AG04450 (cell line): Measurements from ENCODE around the gene ELMO2. TPM values are rescaled to one million over a fixed set of nuclear protein-coding genes. Genes with fewer than 3 reads are reported as not detected.

Experiments
- CTCF ChIA-PET: fragments of 300-600, 350-600 bp; formaldehyde crosslinking; extraction: SDS; loops from one replicate; lab custom pipeline; 2022; ENCODE audit warnings: antibody characterized with exemption, inconsistent platforms; lab: Charles Lee
- POLR2A ChIA-PET: fragments of 350-600 bp; formaldehyde crosslinking; extraction: SDS; loops from one replicate; lab custom pipeline; 2021; ENCODE audit warnings: antibody characterized with exemption, inconsistent platforms; lab: Yijun Ruan, JAX
- DNase-seq: peaks from one replicate; pipeline ENCODE4 v3.0.0-alpha.2; 2011; ENCODE audit warnings: low read depth, low spot score
- H3K27ac ChIP-seq: one replicate; pipeline ENCODE4 v1.5.1; 2012; ENCODE audit warnings: low read depth, low read length, control low read depth
- H3K27me3 ChIP-seq: one replicate; pipeline ENCODE4 v1.6.0; 2012; ENCODE audit warnings: low read length; ENCODE audit not compliant: control insufficient read depth, insufficient read depth
- H3K4me3 ChIP-seq: 2 replicates; pipeline ENCODE4 v1.5.1; 2011; ENCODE audit warnings: mild to moderate bottlenecking, low read depth, low read length, control low read depth
- H3K9me3 ChIP-seq: 2 replicates; pipeline ENCODE4 v1.5.1; 2012; ENCODE audit warnings: low read length; ENCODE audit not compliant: control insufficient read depth, insufficient read depth
- CTCF ChIP-seq: IDR thresholded peaks from 2 replicates; pipeline ENCODE4 v1.5.1; 2011; ENCODE audit warnings: low read depth, low read length, control low read depth, inconsistent platforms
- polyA minus RNA-seq: library from RNA; depleted of rRNA, polyadenylated mRNA; stranded (reverse); fragments of >200 nt; gene quantifications from 2 replicates; pipeline ENCODE4 v1.2.3, GENCODE V29; 2011; rRNA and poly(A)+ RNA removed
- polyA plus RNA-seq: library from polyadenylated mRNA; depleted of rRNA; stranded (reverse); fragments of >200 nt; gene quantifications from 2 replicates; pipeline ENCODE4 v1.2.3, GENCODE V29; 2011; rRNA removed

ELMO2 gene, protein sequence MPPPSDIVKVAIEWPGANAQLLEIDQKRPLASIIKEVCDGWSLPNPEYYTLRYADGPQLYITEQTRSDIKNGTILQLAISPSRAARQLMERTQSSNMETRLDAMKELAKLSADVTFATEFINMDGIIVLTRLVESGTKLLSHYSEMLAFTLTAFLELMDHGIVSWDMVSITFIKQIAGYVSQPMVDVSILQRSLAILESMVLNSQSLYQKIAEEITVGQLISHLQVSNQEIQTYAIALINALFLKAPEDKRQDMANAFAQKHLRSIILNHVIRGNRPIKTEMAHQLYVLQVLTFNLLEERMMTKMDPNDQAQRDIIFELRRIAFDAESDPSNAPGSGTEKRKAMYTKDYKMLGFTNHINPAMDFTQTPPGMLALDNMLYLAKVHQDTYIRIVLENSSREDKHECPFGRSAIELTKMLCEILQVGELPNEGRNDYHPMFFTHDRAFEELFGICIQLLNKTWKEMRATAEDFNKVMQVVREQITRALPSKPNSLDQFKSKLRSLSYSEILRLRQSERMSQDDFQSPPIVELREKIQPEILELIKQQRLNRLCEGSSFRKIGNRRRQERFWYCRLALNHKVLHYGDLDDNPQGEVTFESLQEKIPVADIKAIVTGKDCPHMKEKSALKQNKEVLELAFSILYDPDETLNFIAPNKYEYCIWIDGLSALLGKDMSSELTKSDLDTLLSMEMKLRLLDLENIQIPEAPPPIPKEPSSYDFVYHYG
- polyA plus RNA-seq (34.4 and 39.2 TPM in 2 replicates), polyA minus RNA-seq (51.9 and 70.9 TPM in 2 replicates)

DNA sequence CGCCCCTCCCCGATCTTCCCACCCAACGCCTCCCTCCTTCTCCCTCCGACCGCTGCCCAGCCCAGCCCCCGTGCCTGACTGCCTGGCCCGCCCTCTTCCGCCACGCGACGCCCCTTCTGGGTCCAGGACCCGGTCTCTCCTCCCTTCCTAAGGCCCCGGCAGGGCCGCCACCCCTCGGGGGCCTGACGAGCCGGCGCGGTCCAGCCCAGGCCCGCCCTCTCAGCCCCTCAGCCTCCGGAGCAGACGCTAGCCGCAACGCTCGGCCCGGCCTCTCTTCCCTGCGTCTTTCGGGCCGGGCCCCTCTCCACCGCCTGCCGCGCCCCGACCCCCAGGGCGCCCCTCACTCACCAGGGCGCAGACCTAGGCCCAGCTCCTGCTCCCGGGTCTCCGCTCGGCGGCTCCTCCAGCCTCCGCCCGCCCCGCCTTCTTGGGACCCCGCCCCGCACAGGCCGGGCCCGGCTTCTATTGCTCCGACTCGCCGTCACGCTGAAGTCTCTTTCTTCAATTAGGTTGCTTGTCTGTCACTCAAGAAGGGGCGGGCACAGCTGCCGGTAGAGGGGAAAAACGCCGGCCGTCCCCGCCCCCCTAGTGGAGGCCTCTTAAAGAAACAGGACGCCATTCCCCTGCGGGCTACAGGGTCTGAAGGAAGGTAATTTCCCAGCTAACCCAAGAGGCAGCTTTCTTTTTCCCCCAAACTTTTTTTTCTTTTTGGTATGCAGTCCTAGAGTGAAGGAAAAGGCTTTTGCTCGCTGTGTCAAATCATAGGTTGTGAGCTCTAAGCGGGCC lies at the start of gene ELMO2:
ELMO2 (minus strand) TSS at position 416 of the 786 bp plus-strand sequence. CDS start 12,133 bp downstream, outside the sequence.
- Histone ChIP-seq H3K27me3 (peaks cover under 1% of the 10 kb centered on the region), H3K4me3 (peak within 1 kb of the TSS; percentile 80), H3K27ac (peak within 1 kb of the TSS; percentile 70), H3K9me3 (no peaks in the 10 kb centered on the region; the same call in 1 of the 2 replicates)
- ChIA-PET POLR2A (interaction anchor here (2.7 kb wide), 1 partner anchor 42 kb away, joined by 18 read pairs; no protein-coding TSS in a partner anchor), CTCF (interaction anchor here (1.0 to 1.8 kb wide), 4 partner anchors 9 to 393 kb away, joined by 3 to 8 read pairs (median 4); no protein-coding TSS in a partner anchor)
- no peak for TF ChIP-seq CTCF
- peak; percentile 90 for DNase-seq

DNA sequence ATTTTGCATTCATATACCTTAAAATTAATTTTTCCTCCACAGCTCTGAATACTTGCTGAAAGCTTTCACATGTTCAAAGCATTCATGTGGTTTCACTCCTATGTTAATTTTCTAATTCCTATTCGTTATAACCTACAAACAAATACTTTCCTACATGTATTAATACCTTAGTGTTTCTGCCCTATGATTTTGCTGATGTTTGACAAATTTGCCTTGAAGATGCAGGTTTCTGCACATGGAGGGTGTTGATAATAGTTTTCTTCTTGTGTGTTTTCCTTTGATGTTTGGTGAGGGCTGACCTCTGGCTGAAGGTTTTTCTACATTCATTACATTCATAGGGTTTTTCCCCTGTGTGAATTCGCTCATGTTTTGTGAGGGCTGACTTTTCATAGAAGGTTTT lies 49.3 kb upstream of the ELMO2 start:
- ChIA-PET CTCF (no interaction called here), POLR2A (no interaction called here)
- no peak for TF ChIP-seq CTCF
- H3K27ac ChIP-seq: no peak overlapping the region
- H3K9me3 ChIP-seq: peaks cover 8% of the 10 kb centered on the region
- no peak overlapping the region for H3K4me3 ChIP-seq
- H3K27me3 ChIP-seq: peaks cover 17% of the 10 kb centered on the region
- no peak for DNase-seq

GRCh38 chr20:46446851-46447250 lies 40.4 kb upstream of the ELMO2 start:
- H3K27ac ChIP-seq: no peak overlapping the region
- CTCF ChIA-PET: interaction anchor here (1.7 kb wide), 1 partner anchor 9 kb away, joined by 3 read pairs; no protein-coding TSS in a partner anchor
- no peak overlapping the region for H3K4me3 ChIP-seq
- DNase-seq: no peak
- no peak for TF ChIP-seq CTCF
- H3K27me3 ChIP-seq: peaks cover 6% of the 10 kb centered on the region
- POLR2A ChIA-PET: no interaction called here
- H3K9me3 ChIP-seq: no peaks in the 10 kb centered on the region; the same call in 1 of the 2 replicates

DNA sequence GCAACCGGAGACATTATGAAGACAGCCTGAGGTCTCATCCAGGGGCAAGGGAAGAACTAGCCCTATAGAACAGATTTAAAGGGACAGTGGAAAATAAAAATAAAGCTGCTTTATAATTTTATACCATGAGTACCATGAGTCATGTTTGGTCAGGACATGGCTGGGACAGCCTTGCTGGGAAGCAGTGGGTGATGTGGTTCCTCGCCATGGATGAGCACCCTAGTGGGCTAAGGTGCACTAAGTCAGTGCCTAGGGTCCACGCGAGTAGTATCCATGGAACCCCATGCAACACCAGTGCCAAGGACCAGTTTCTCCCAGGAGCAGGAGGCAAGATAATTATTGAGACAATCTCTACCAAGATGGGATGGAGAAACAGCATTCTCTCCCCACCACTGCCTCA lies 33.4 kb upstream of the ELMO2 start:
- Histone ChIP-seq H3K27me3 (peaks cover 2% of the 10 kb centered on the region), H3K27ac (no peak overlapping the region), H3K4me3 (no peak overlapping the region), H3K9me3 (no peaks in the 10 kb centered on the region)
- ChIA-PET POLR2A (no interaction called here), CTCF (interaction anchor here (0.6 to 2.6 kb wide), 2 partner anchors 28 to 308 kb away, joined by 3 to 17 read pairs; no protein-coding TSS in a partner anchor)
- TF ChIP-seq CTCF: no peak
- DNase-seq: no peak
